BLaER1 (cell line): ENCODE results near the gene ZNF33A.
A peak's percentile ranks its signal among the peaks of the same experiment; 100 is the strongest.
"Not testable (repeated sequence)": the region's sequence is repeated elsewhere in the genome, so short reads cannot be mapped to it uniquely, and the experiment has no call there.

ENCODE experiments used
- H3K27ac ChIP-seq: shearing (Covaris generic); formaldehyde crosslinking; 2 replicates; pipeline ENCODE4 v1.8.1; 2022
- H3K27me3 ChIP-seq: shearing (Covaris generic); formaldehyde crosslinking; 2 replicates; pipeline ENCODE4 v1.8.1; 2022
- H3K36me3 ChIP-seq: shearing (Covaris generic); formaldehyde crosslinking; 2 replicates; pipeline ENCODE4 v1.8.1; 2022
- H3K4me1 ChIP-seq: shearing (Covaris generic); formaldehyde crosslinking; 2 replicates; pipeline ENCODE4 v1.8.1; 2022
- H3K4me2 ChIP-seq: shearing (Covaris generic); formaldehyde crosslinking; 2 replicates; pipeline ENCODE4 v1.8.1; 2022
- H3K4me3 ChIP-seq: shearing (Covaris generic); formaldehyde crosslinking; 2 replicates; pipeline ENCODE4 v1.8.1; 2022
- H3K9ac ChIP-seq: shearing (Covaris generic); formaldehyde crosslinking; 2 replicates; pipeline ENCODE4 v1.8.1; 2022
- H3K9me3 ChIP-seq: shearing (Covaris generic); formaldehyde crosslinking; 2 replicates; pipeline ENCODE4 v1.8.1; 2022
- H4K20me1 ChIP-seq: shearing (Covaris generic); formaldehyde crosslinking; 2 replicates; pipeline ENCODE4 v1.8.1; 2022
- Cebpa-rat ChIP-seq: shearing (Covaris generic); IDR thresholded peaks from 2 replicates; pipeline ENCODE4 v1.8.1; 2022

ZNF33A gene

DNA sequence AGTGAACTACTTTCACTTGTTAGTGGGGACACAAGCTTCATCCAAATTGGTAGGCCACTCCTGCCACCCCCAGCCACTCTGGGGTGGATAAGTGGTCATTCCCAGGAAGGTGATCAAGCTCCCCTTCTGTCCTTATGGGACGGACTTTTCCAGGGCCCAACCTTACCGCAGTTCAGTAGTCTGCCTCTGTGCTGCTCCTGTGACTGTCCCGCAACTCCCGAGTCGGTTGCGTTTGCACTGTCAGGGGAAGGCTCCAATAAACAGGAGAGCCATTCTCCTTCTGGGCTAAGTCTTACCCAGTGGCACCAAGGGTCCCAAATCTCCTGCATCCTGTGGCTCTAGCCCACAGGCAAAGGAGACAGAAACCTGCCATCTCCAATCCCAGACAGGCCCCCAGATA lies 7.4 kb upstream of the ZNF33A start:
- Histone ChIP-seq H3K4me1 (no peaks in the 10 kb centered on the region), H3K27ac (no peak overlapping the region), H3K4me3 (no peak overlapping the region), H4K20me1 (no peaks in the 10 kb centered on the region), H3K27me3 (no peaks in the 10 kb centered on the region), H3K36me3 (no peaks in the 10 kb centered on the region), H3K4me2 (no peak overlapping the region), H3K9me3 (peaks cover under 1% of the 10 kb centered on the region; the same call in 1 of the 2 replicates), H3K9ac (no peak overlapping the region)
- no peak for TF ChIP-seq Cebpa-rat

DNA sequence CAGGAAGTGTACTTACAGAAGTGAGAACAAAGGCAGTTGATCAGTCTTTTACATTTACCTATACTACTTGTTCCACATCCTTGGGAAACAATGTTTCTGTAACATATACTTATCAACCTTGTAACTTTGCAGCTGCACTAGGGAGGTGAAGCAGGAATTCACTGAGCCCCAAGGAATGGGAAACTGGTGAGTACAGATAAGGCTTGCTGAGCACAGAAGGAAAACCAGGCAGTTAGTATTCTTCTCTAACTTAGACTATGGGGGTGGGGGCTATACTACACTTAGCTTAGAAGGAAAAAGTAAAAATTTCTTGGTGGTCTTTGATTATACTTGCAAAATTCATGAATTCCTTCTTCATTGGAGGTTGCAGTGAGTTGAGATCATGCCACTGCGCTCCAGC lies 6.9 kb upstream of the ZNF33A start:
- H3K4me1 ChIP-seq: no peaks in the 10 kb centered on the region
- H3K27ac ChIP-seq: no peak overlapping the region
- H3K4me3 ChIP-seq: no peak overlapping the region
- H3K4me2 ChIP-seq: no peak overlapping the region
- H4K20me1 ChIP-seq: no peaks in the 10 kb centered on the region
- no peak for TF ChIP-seq Cebpa-rat
- no peaks in the 10 kb centered on the region for H3K36me3 ChIP-seq
- no peak overlapping the region for H3K9ac ChIP-seq
- no peaks in the 10 kb centered on the region for H3K27me3 ChIP-seq
- peaks cover 4% of the 10 kb centered on the region; the same call in 1 of the 2 replicates for H3K9me3 ChIP-seq

GRCh38 chr10:38007551-38007950 lies 2.9 kb upstream of the ZNF33A start:
- Histone ChIP-seq H3K4me3 (no peak overlapping the region), H3K27ac (no peak overlapping the region), H3K9ac (no peak overlapping the region), H3K4me1 (peaks cover 21% of the 10 kb centered on the region), H4K20me1 (0 out of 2 replicates have a peak, but pooled peaks cover 7% of the 10 kb centered on the region), H3K9me3 (peaks cover 4% of the 10 kb centered on the region; the same call in 1 of the 2 replicates), H3K36me3 (peaks cover 2% of the 10 kb centered on the region; the same call in 1 of the 2 replicates), H3K27me3 (no peaks in the 10 kb centered on the region), H3K4me2 (no peak overlapping the region)
- no peak for TF ChIP-seq Cebpa-rat

- Histone ChIP-seq H3K9me3 (peaks cover 4% of the 10 kb centered on the region; the same call in 1 of the 2 replicates), H3K36me3 (peaks cover 7% of the 10 kb centered on the region; the same call in 1 of the 2 replicates), H3K27ac (no peak overlapping the region), H3K4me3 (no peak overlapping the region), H3K9ac (no peak overlapping the region), H3K4me1 (peaks cover 24% of the 10 kb centered on the region), H4K20me1 (0 out of 2 replicates have a peak, but pooled peaks cover 7% of the 10 kb centered on the region), H3K4me2 (no peak overlapping the region), H3K27me3 (no peaks in the 10 kb centered on the region)
- TF ChIP-seq Cebpa-rat: no peak
Observed at GRCh38 chr10:38007991-38008390, 2.5 kb upstream of the ZNF33A start.

DNA sequence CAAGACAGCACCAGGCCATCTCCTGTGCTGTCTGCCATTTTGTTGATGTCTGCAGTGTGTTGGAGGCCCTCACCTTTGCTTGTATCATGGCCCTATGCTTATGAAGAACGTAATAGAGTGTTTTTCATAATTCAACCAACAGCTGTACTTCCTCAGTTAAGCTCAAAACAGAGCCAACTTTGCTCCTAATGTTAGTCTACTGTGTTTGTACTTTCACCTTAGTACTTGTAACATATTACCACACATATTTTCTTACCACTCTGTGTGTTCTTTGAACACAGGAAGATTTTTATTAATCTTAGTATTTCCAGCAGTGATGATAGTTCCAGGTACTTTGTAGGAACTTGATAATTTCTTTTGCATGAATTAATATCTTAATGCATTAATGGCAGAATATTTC lies 5.9 kb downstream of the ZNF33A start:
- no peak for TF ChIP-seq Cebpa-rat
- no peak overlapping the region for H3K4me3 ChIP-seq
- no peak overlapping the region for H3K4me2 ChIP-seq
- H4K20me1 ChIP-seq: 0 out of 2 replicates have a peak, but pooled peaks cover 7% of the 10 kb centered on the region
- peaks cover 24% of the 10 kb centered on the region for H3K9me3 ChIP-seq
- peaks cover 87% of the 10 kb centered on the region for H3K36me3 ChIP-seq
- H3K27ac ChIP-seq: no peak overlapping the region
- no peak overlapping the region for H3K9ac ChIP-seq
- peaks cover 15% of the 10 kb centered on the region for H3K4me1 ChIP-seq
- H3K27me3 ChIP-seq: no peaks in the 10 kb centered on the region

DNA sequence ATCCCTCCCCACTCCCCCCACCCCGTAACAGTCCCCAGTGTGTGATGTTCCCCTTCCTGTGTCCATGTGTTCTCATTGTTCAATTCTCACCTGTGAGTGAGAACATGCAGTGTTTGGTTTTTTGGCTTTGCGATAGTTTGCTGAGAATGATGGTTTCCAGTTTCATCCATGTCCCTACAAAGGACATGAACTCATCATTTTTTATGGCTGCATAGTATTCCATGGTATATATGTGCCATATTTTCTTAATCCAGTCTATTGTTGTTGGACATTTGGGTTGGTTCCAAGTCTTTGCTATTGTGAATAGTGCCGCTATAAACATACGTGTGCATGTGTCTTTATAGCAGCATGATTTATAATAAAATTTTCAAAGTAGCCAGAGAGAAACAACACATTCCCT lies 8.6 kb downstream of the ZNF33A start:
- not testable (repeated sequence) for H3K4me2 ChIP-seq, H3K4me3 ChIP-seq, H4K20me1 ChIP-seq, H3K27me3 ChIP-seq, H3K9ac ChIP-seq, H3K4me1 ChIP-seq, H3K27ac ChIP-seq
- Histone ChIP-seq H3K36me3 (peaks cover 92% of the 10 kb centered on the region), H3K9me3 (peaks cover 24% of the 10 kb centered on the region)

DNA sequence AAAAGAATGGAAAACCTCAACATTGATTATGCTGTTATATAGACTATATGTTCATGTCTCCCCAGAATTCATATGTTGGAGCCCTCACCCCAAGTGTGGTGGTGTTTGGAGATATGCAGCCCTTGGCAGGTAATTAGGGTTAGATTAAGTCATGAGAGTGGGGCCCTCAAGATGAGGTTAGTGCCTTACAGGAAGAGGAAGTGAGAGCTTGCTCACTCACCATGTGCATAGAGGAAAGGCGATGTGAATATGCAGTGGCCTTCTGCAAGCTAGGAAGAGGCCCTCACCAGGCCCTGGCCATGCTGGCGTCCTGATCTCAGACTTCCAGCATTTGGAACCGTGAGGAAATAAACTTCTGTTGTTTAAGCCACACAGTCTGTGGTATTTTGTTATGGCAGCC lies 14.8 kb downstream of the ZNF33A start:
- Histone ChIP-seq H3K9ac (no peak overlapping the region), H3K27ac (no peak overlapping the region), H3K4me2 (no peak overlapping the region), H3K27me3 (no peaks in the 10 kb centered on the region), H3K36me3 (peaks cover 92% of the 10 kb centered on the region), H3K9me3 (no peaks in the 10 kb centered on the region), H3K4me1 (no peaks in the 10 kb centered on the region), H3K4me3 (no peak overlapping the region), H4K20me1 (no peaks in the 10 kb centered on the region)
- no peak for TF ChIP-seq Cebpa-rat

DNA sequence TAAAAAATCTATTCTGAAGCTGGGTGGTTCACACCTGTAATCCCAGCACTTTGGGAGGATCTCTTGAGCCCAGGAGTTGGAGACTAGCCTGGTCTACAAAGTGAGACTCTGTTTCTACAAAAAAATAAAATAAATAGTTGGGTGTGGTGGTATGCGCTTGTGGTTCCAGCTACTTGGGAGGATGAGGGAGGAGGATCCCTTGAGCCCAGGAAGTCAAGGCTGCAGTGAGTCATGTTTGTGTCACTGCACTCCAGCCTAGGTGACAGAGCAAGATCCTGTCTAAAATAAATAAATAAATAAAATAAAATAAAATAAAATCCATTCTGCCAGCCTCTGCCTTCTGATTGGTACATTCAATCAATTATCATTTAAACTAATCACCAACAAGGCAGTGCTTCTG lies 17.5 kb downstream of the ZNF33A start:
- Histone ChIP-seq H3K4me1 (no peaks in the 10 kb centered on the region), H3K4me2 (no peak overlapping the region), H3K27me3 (no peaks in the 10 kb centered on the region), H3K9me3 (0 out of 2 replicates have a peak, but pooled peaks cover 4% of the 10 kb centered on the region), H4K20me1 (no peaks in the 10 kb centered on the region), H3K9ac (no peak overlapping the region), H3K27ac (no peak overlapping the region), H3K4me3 (no peak overlapping the region), H3K36me3 (peaks cover 91% of the 10 kb centered on the region)
- TF ChIP-seq Cebpa-rat: no peak

GRCh38 chr10:38032886-38033285 lies 22.4 kb downstream of the ZNF33A start:
- Histone ChIP-seq H4K20me1 (no peaks in the 10 kb centered on the region), H3K27ac (no peak overlapping the region), H3K9ac (no peak overlapping the region), H3K9me3 (peaks cover 10% of the 10 kb centered on the region; the same call in 1 of the 2 replicates), H3K4me2 (no peak overlapping the region), H3K4me1 (0 out of 2 replicates have a peak, but pooled peaks cover 2% of the 10 kb centered on the region), H3K36me3 (peaks cover 93% of the 10 kb centered on the region), H3K4me3 (no peak overlapping the region), H3K27me3 (no peaks in the 10 kb centered on the region)
- no peak for TF ChIP-seq Cebpa-rat

DNA sequence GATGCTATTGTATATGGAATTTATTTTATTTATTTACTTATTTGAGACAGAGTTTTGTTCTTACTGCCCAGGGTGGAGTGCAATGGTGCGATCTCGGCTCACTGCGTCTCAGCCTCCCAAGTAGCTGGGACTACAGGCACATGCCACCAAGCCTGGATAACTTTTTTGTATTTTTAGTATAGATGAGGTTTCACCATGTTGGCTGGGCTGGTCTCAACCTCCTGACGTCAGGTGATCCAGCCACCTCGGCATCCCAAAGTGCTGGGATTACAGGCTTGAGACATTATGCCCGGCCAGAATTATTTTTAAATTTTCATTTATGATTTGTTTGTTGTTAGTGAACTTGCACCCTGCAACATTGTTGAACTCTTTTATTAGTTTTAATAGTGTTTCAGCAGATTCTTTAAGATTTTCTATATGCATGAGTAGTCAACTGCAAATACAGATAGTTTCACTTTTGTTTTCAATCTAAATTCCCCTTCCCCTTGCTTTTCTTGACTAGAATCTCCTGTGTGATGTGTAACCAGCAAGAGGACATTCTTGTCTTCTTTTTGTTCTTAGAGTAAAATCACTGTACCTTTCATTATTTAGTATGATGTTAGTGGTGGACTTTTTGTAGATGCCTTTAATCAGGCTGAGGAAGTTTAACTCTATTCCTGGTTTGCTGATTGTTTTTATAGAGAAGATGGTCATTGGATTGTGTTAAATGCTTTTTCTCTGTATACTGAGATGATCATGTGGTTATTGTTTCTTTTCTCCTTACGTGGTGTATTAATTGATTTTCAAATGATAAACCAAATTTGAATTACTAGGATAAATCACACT lies 27.8 kb downstream of the ZNF33A start:
- Histone ChIP-seq H3K4me3 (peak overlapping the region; percentile 64), H3K4me2 (peak overlapping the region; percentile 81), H4K20me1 (no peaks in the 10 kb centered on the region), H3K27me3 (no peaks in the 10 kb centered on the region), H3K9ac (peak overlapping the region; percentile 70), H3K36me3 (peaks cover 61% of the 10 kb centered on the region), H3K27ac (peak overlapping the region; percentile 79), H3K9me3 (peaks cover 16% of the 10 kb centered on the region; the same call in 1 of the 2 replicates), H3K4me1 (peaks cover 22% of the 10 kb centered on the region)
- TF ChIP-seq Cebpa-rat: no peak
